DMS79 treated with DMSO at 0.1 percent for 48 hours (cell line): Measurements from ENCODE around the gene AIF1L.
"Not testable (repeated sequence)": the region's sequence is repeated elsewhere in the genome, so short reads cannot be mapped to it uniquely, and the experiment has no call there.

Source experiments
- DNase-seq: peaks from one replicate; lab custom pipeline; 2025; lab: John Stamatoyannopoulos, UW

The AIF1L gene

DNA sequence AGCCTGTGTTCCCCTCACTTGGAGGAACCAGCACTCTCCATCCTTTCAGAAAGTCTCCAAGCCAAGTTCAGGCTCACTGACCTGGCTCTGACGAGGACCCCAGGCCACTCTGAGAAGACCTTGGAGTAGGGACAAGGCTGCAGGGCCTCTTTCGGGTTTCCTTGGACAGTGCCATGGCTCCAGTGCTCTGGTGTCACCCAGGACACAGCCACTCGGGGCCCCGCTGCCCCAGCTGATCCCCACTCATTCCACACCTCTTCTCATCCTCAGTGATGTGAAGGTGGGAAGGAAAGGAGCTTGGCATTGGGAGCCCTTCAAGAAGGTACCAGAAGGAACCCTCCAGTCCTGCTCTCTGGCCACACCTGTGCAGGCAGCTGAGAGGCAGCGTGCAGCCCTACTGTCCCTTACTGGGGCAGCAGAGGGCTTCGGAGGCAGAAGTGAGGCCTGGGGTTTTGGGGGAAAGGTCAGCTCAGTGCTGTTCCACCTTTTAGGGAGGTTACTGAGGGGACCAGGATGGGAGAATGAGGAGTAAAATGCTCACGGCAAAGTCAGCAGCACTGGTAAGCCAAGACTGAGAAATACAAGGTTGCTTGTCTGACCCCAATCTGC is 24.4 kb downstream of the AIF1L start:
- no peak for DNase-seq

GRCh38 chr9:131121346-131121745 is 25.0 kb downstream of the AIF1L start:
- no peak for DNase-seq

DNA sequence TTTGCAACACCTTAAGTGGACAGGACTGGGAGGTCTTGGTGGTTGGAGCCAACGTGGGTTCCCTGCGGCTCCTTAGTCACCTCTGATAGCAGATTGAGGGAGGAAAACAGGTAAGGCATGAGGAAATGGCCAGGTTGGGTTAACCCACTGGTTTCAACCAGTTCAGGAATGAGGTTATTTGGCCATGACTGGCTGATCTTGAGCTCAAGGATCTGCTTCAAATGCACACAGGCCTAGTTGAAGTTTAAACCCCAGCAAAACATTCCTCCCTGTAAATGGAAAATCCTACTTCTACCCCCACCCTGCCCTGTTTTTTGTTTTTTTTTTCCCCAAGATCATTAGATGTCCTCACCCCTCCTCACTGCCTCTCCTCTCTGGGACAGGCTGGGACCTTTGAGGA is 25.8 kb downstream of the AIF1L start:
- DNase-seq: no peak

GRCh38 chr9:131125038-131125287 is 28.6 kb downstream of the AIF1L start:
- DNase-seq: no peak

- DNase-seq: peak; percentile 98
These were observed 29.1 kb downstream of the AIF1L start, which contains the start of gene NUP214 for GRCh38 chr9:131125288-131126058. NUP214 (plus strand) TSS chr9:131125586; CDS start chr9:131125705, 119 bp downstream.

DNA sequence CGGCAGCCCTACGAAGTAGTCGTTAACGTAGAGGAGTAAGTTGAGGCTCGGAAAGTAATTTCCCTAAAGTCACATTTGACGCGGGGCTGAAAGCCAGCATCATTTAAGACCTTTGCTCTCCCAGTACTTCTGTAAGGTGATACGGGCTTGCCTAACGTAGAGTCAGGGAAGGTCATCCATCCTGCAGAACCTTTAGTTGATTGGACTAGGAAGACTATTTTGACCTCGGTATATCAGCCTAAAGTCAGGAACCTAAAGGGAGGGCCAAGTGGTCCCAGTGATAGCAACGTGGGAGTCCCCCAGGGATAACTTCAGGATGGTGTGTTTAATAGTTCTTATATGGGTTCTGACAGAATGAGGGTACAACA is 29.7 kb downstream of the AIF1L start:
- DNase-seq: no peak

DNA sequence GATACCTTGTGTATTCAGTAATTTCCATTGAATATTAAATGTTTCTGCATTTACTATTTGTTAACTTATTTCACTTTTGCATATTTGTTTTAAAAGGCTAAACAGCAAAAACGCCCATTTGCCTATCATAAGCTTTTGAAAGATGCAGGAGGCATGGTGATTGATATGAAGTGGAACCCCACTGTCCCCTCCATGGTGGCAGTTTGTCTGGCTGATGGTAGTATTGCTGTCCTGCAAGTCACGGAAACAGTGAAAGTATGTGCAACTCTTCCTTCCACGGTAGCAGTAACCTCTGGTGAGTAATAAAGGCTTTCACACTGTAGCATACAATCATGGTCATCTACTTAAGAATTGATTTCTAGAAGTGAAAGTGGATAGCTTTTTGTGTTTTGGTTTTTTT is 32.9 kb downstream of the AIF1L start:
- no peak for DNase-seq

GRCh38 chr9:131138676-131139075 is 42.3 kb downstream of the AIF1L start:
- peak; percentile 49 for DNase-seq

DNA sequence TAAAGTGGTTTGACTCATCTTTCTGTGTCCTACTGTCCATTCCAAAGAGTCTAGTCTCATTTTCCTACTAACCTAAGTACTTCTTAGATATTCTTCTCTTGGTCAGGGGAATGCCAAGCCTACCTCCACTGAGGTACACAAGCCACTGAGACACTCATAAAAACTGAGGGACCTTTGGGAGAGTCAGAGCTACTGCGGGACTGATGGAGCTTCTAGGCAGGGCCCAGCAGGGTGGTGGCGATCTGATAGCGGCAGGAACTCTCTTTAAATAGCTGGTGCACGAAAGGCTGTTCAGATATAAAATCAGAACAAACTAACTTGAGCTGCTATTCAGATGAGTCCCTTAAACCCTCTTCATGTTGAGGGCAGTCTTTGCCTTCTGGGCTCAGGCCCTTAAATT is 43.8 kb downstream of the AIF1L start:
- no peak for DNase-seq

GRCh38 chr9:131140550-131140949 is 44.2 kb downstream of the AIF1L start:
- DNase-seq: no peak

GRCh38 chr9:131142160-131142559 is 45.8 kb downstream of the AIF1L start:
- no peak for DNase-seq

- DNase-seq: no peak
These were observed 47.9 kb downstream of the AIF1L start for GRCh38 chr9:131144201-131144600.

DNA sequence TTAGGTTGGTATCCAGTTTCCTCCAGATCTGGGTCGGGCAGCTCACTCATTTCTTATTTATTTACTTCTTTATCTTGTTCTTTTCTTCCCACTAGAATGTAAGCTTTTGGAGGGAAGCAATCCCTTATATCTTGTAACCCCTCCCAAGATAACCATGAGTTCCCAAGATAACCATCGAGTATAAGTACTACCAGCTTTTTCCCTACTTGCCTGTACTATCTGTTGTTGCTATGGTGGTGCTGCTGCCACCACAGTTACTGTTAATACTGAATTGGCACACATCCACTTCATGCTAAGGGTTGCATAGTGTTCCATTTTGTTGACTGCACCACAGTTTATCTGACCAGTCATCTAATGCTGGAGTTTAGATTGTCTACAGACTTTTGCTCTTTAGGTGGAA is 48.9 kb downstream of the AIF1L start:
- no peak for DNase-seq

DNA sequence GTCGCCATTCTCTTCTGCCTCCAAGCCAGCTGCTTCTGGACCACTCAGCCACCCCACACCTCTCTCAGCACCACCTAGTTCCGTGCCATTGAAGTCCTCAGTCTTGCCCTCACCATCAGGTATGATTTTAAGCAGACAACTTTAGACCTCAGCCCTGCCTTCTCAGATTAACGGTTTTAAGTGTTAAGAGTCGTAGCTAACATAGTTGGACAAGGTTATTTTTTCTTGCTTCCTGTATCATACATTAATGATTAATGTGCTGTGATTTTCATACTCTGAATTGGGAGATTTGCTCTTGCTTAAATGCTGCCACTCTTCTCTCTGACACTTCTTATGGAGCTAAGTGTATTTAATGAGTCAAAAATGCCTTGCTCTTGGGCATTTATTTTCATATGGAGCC is 49.9 kb downstream of the AIF1L start:
- DNase-seq: no peak

DNA sequence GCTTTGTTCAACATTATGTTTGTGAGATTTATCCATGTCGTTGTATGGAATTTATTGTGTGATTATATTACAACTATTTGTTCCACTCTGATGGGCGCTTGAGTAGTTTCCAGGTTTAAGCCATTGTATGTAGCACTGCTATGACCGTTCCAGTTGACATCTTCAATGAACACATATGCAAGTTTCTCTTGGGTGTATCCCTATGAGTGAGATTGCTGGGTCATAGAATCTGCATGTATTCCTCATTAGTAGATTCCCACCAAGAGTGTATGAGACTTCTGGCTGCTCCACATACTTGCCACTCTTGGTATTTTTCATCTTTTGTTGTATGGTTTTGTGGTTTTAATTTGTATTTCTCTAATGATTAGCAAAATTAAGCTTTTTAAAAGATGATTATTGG is 51.9 kb downstream of the AIF1L start:
- DNase-seq: no peak

- DNase-seq: no peak
These were observed 52.8 kb downstream of the AIF1L start for GRCh38 chr9:131148966-131149687.

GRCh38 chr9:131149688-131150053 is 53.3 kb downstream of the AIF1L start:
- DNase-seq: no peak

DNA sequence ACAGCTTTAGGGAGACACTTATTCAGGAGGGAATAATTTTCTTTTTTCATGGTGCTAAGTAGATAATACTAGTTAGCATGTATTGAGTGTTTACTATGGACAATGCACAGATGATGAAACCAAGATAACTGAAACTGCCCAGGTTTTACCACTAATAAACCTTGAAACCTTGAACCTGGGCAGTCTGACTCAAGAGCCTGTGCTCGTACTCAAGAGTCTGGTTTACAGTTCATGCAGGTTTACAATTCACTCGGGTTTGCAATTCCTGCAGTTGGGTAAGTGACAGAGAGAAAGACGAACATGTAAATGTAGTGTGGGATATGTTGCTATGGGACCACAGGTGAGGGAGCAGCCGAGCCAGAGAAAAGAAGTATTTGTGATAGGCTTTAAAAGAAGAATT is 57.3 kb downstream of the AIF1L start:
- DNase-seq: no peak

DNA sequence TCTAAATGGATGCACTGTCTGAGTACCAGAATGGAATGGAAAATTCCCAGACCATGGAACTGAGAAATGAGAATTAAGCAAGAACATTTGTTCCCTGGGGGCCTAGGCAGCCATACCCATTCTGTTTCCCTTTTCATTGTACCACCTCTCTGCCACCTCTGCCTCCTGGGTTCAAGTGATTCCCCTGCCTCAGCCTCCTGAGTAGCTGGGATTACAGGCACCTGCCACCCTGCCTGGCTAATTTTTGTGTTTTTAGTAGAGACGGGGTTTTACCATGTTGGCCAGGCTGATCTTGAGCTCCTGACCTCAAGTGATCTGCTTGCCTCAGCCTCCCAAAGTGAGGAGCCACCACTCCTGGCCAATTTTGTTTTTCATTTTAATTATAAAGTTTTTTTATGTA is 62.3 kb downstream of the AIF1L start:
- DNase-seq: not testable (repeated sequence)

DNA sequence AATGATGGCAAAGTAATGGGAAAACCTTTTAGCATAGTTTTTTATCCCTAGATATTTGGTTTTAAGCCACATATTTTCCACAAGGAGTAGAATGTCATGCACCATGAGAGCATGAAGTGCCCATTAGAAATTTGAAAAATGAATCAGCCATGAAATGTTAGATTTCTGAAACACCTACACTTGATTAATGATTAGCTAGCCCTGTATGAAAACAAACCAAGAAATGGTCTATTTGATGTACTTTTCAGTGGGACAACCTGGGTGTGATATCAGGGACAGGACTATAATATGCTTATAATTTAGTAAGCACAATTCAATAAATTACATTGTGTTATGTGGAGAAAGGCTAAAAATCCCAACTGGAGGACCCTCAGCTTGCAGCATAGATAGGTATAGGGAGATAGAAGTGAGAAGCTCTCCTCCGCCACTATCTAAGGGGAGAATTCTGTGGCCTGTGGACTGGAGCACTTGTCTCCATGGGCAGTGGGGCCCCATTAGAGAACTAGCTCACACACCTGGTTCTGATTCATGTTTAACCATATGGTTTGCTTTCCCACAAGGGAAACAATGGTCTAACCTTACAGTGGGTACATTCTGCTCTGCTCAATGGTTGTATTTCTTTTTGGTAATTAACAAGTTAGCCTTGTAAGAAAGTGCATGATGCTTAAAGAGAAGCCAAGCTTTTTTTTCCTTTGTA is 64.2 kb downstream of the AIF1L start:
- DNase-seq: no peak

DNA sequence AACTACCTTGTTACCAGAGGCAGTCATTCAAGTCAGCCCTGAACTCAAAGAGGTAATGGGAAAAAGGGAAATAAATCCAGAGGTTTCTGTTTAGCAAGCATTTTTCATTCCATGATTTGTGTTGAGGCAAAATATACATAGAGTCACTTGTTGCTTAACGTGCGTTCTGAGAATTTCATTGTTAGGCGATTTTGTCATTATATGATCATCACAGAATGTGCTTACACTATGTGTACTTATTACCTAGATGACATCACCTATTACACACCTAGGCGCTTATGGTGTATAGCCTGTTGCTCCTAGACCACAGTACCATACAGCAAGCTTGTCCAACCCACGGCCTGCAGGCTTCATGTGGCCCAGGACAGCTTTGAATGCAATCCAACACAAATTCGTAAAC is 65.3 kb downstream of the AIF1L start:
- no peak for DNase-seq

DNA sequence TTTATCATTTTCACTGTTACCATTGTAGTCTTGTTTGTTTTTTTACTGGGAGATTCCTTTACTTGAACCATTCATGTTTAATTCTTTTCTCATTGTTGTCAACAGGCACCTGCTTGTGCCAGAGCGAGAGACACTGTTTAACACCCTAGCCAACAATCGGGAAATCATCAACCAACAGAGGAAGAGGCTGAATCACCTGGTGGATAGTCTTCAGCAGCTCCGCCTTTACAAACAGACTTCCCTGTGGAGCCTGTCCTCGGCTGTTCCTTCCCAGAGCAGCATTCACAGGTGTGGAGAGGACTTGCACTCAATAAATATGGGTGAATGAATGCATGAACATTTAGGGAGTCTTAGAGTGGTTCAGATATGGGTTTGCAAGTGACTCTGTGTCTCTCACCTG is 66.6 kb downstream of the AIF1L start:
- DNase-seq: no peak

DNA sequence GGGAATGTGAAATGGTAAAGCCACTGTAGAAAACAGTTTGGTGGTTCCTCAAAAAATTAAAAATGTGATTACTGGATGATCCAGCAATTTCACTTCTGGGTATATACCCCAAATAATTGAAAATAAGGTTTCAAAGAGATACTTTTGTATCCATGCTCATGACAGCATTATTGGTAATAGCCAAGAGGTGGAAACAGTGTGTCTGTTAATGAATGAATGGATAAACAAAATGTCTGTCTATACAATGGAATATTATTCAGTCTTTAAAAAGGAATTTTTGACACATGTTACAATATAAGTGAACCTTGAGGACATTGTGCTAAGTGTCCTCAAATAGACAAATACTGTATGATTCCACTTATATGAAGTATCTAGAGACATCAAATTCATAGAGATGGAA is 69.2 kb downstream of the AIF1L start:
- DNase-seq: no peak
